22Rv1 (cell line): ENCODE data around the gene COL4A6.

Experiments used
- ZFX ChIP-seq: fragments of 450-650 bp; IDR thresholded peaks from 2 replicates; pipeline ENCODE4 v1.6.1; 2017; ENCODE audit warnings: antibody characterized with exemption, borderline replicate concordance
- TF ChIP-seq, protein P1 (sequence below): fragments of 450-650 bp; IDR thresholded peaks from 2 replicates; pipeline ENCODE4 v1.5.1; 2017; ENCODE audit warnings: mild to moderate bottlenecking

DNA sequence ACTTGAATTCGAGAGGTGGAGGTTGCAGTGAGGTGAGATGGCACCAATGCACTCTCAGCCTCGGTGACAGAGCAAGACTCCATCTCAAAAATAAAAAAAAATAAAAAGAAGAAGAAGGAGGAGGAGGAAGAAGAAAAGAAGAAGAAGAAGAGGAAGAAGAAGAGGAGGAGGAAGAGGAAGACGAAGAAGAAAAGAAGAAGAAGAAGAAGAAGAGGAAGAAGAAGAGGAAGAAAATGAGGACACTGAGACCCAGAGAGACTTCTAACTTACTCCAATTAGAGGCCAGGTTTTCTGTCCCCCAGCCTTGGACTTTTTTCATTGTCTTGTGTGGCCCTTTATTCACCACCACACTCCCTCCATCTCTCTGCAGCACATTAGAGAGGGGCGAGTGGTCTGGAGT, 276.0 kb downstream of the COL4A6 start:
- TF ChIP-seq, protein P1, sequence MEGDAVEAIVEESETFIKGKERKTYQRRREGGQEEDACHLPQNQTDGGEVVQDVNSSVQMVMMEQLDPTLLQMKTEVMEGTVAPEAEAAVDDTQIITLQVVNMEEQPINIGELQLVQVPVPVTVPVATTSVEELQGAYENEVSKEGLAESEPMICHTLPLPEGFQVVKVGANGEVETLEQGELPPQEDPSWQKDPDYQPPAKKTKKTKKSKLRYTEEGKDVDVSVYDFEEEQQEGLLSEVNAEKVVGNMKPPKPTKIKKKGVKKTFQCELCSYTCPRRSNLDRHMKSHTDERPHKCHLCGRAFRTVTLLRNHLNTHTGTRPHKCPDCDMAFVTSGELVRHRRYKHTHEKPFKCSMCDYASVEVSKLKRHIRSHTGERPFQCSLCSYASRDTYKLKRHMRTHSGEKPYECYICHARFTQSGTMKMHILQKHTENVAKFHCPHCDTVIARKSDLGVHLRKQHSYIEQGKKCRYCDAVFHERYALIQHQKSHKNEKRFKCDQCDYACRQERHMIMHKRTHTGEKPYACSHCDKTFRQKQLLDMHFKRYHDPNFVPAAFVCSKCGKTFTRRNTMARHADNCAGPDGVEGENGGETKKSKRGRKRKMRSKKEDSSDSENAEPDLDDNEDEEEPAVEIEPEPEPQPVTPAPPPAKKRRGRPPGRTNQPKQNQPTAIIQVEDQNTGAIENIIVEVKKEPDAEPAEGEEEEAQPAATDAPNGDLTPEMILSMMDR: no peak
- no peak for TF ChIP-seq ZFX
